GM12801 (cell line): ENCODE measurements around the gene ZNF469.

ENCODE experiments used
- CTCF ChIP-seq: IDR thresholded peaks from one replicate; pipeline ENCODE4 v1.5.1; 2011; ENCODE audit warnings: control low read depth; ENCODE audit not compliant: insufficient read length; ENCODE audit errors: extremely low read depth

ZNF469 gene

GRCh38 chr16:88373927-88374492, 8.7 kb upstream of the ZNF469 start:
- TF ChIP-seq CTCF: no peak

- TF ChIP-seq CTCF: no peak
Measured at GRCh38 chr16:88374736-88375135, 8.0 kb upstream of the ZNF469 start.

- no peak for TF ChIP-seq CTCF
Measured at GRCh38 chr16:88375236-88375975, 7.4 kb upstream of the ZNF469 start.

- TF ChIP-seq CTCF: no peak
Measured at GRCh38 chr16:88375996-88376834, 6.5 kb upstream of the ZNF469 start.

- TF ChIP-seq CTCF: no peak
Measured at GRCh38 chr16:88376835-88377726, 5.7 kb upstream of the ZNF469 start.

GRCh38 chr16:88377961-88378360, 4.8 kb upstream of the ZNF469 start:
- TF ChIP-seq CTCF: no peak
